Lower lobe of right lung (tissue), 2 donors: Measurements from ENCODE around the gene BMPR1A. TPM values are rescaled to one million over a fixed set of nuclear protein-coding genes. Genes with fewer than 3 reads are reported as not detected.

ENCODE experiments used
- ATAC-seq, 2 donors: fragments of 200-7000 bp; cut with Tn5 transposase; one replicate each; pipeline ENCODE4 v1.9.1; 2020 to 2022; ENCODE audit warnings: mild to moderate bottlenecking in 2 of 2, moderate library complexity in 2 of 2
- DNase-seq: peaks from one replicate; pipeline ENCODE4 v3.0.0-alpha.2; 2020
- H3K27ac ChIP-seq: fragments of 200-600 bp; one replicate; pipeline ENCODE4 v1.8.0; 2022
- H3K27me3 ChIP-seq: fragments of 200-600 bp; one replicate; pipeline ENCODE4 v1.8.0; 2022; ENCODE audit warnings: low read depth
- H3K36me3 ChIP-seq: fragments of 200-600 bp; one replicate; pipeline ENCODE4 v1.8.0; 2022; ENCODE audit warnings: mild to moderate bottlenecking
- H3K4me1 ChIP-seq: fragments of 200-600 bp; one replicate; pipeline ENCODE4 v1.8.0; 2022
- H3K4me3 ChIP-seq: fragments of 200-600 bp; one replicate; pipeline ENCODE4 v1.8.0; 2022; ENCODE audit warnings: mild to moderate bottlenecking
- H3K9me3 ChIP-seq: fragments of 200-600 bp; one replicate; pipeline ENCODE4 v1.8.0; 2022
- CTCF ChIP-seq: fragments of 200-600 bp; IDR thresholded peaks from one replicate; pipeline ENCODE4 v1.8.0; 2022; ENCODE audit warnings: antibody characterized with exemption, mild to moderate bottlenecking
- intact Hi-C: fragments of 100-400 bp; cut with DNase I; formaldehyde crosslinking; loops from one replicate; pipeline ENCODE4 v1.11.0; 2022
- total RNA-seq: library from RNA; stranded (reverse); fragmentation: NEBNext Ultra II Directional; extraction: Animal tissue kit (Norgen Biotek cat#: 25700); gene quantifications from one replicate; pipeline ENCODE4 v1.2.1, GENCODE V29; 2021
- donor health status: DM: no; HTN: yes; CAD: no; lungs with severe emphysema.

BMPR1A gene
- total RNA-seq, 1 donor from 2014 or later = 37.0 TPM

- no peaks in the 10 kb centered on the region for H3K9me3 ChIP-seq
- H3K36me3 ChIP-seq = no peaks in the 10 kb centered on the region
- H3K27ac ChIP-seq = no peak overlapping the region
- peaks cover 12% of the 10 kb centered on the region for H3K4me1 ChIP-seq
- intact Hi-C loops = no loop called here
- ATAC-seq (no peak), DNase-seq (no peak)
- H3K27me3 ChIP-seq = no peaks in the 10 kb centered on the region
- no peak for TF ChIP-seq CTCF
- no peak overlapping the region for H3K4me3 ChIP-seq
Measured at GRCh38 chr10:86817246-86817645, 60.8 kb downstream of the BMPR1A start.

- intact Hi-C loops = no loop called here
- ATAC-seq (no peak), DNase-seq (no peak)
- no peaks in the 10 kb centered on the region for H3K36me3 ChIP-seq
- no peaks in the 10 kb centered on the region for H3K27me3 ChIP-seq
- no peak for TF ChIP-seq CTCF
- no peaks in the 10 kb centered on the region for H3K9me3 ChIP-seq
- H3K4me1 ChIP-seq = peaks cover 5% of the 10 kb centered on the region
- no peak overlapping the region for H3K27ac ChIP-seq
- no peak overlapping the region for H3K4me3 ChIP-seq
Measured at GRCh38 chr10:86819567-86819966, 63.1 kb downstream of the BMPR1A start.

GRCh38 chr10:86820509-86820908, 64.1 kb downstream of the BMPR1A start:
- H3K4me3 ChIP-seq = no peak overlapping the region
- H3K36me3 ChIP-seq = no peaks in the 10 kb centered on the region
- H3K27me3 ChIP-seq = no peaks in the 10 kb centered on the region
- TF ChIP-seq CTCF = no peak
- H3K4me1 ChIP-seq = peaks cover 5% of the 10 kb centered on the region
- DNase-seq (no peak), ATAC-seq (no peak)
- no peak overlapping the region for H3K27ac ChIP-seq
- intact Hi-C loops = no loop called here
- H3K9me3 ChIP-seq = no peaks in the 10 kb centered on the region

- intact Hi-C loops = no loop called here
Measured at GRCh38 chr10:86821388-86821999, 65.1 kb downstream of the BMPR1A start.

GRCh38 chr10:86823565-86823964, 67.1 kb downstream of the BMPR1A start:
- peaks cover 5% of the 10 kb centered on the region for H3K4me1 ChIP-seq
- no peak overlapping the region for H3K27ac ChIP-seq
- no peaks in the 10 kb centered on the region for H3K9me3 ChIP-seq
- no peak for ATAC-seq
- H3K4me3 ChIP-seq = no peak overlapping the region
- no peak for DNase-seq
- no peaks in the 10 kb centered on the region for H3K36me3 ChIP-seq
- no peak for TF ChIP-seq CTCF
- H3K27me3 ChIP-seq = no peaks in the 10 kb centered on the region
- intact Hi-C loops = no loop called here

More at GRCh38 chr10:86821388-86821999, 65.1 kb downstream of the BMPR1A start:
- DNase-seq (no peak), ATAC-seq (peak in 1 of 2 donors; percentile 12)
- Histone ChIP-seq H3K4me3 (no peak overlapping the region), H3K4me1 (peaks cover 5% of the 10 kb centered on the region), H3K9me3 (no peaks in the 10 kb centered on the region), H3K27me3 (no peaks in the 10 kb centered on the region), H3K36me3 (no peaks in the 10 kb centered on the region), H3K27ac (no peak overlapping the region)
- no peak for TF ChIP-seq CTCF
